ENCODE measurements around the gene TMEM44.

The TMEM44 gene

GRCh38 chr3:194658477-194659242 lies 25.4 kb upstream of the TMEM44 start:
- H3K4me3 ChIP-seq (ENCODE audit: low read depth, low read length): no peak overlapping the region
- H3K9me3 ChIP-seq (ENCODE audit: severe bottlenecking): no peaks in the 10 kb centered on the region
- TF ChIP-seq CTCF (IDR thresholded peaks at IDR 0.05; ENCODE audit: low read depth, low read length): no peak
- H3K27ac ChIP-seq: no peak overlapping the region
- H3K27me3 ChIP-seq (ENCODE audit: insufficient read depth, low read depth, severe bottlenecking): no peaks in the 10 kb centered on the region
- DNase-seq: no peak
- peaks cover 8% of the 10 kb centered on the region for H3K36me3 ChIP-seq

- Histone ChIP-seq H3K27ac (no peak overlapping the region), H3K4me3 (ENCODE audit: low read depth, low read length) (no peak overlapping the region), H3K27me3 (ENCODE audit: insufficient read depth, low read depth, severe bottlenecking) (no peaks in the 10 kb centered on the region), H3K36me3 (peaks cover 8% of the 10 kb centered on the region), H3K9me3 (ENCODE audit: severe bottlenecking) (no peaks in the 10 kb centered on the region)
- DNase-seq: no peak
- TF ChIP-seq CTCF (IDR thresholded peaks at IDR 0.05; ENCODE audit: low read depth, low read length): no peak
Observed at GRCh38 chr3:194657439-194657838, 24.2 kb upstream of the TMEM44 start.

GRCh38 chr3:194654443-194654842 lies 21.2 kb upstream of the TMEM44 start:
- no peaks in the 10 kb centered on the region for H3K9me3 ChIP-seq (ENCODE audit: severe bottlenecking)
- no peak for DNase-seq
- H3K36me3 ChIP-seq: peaks cover 12% of the 10 kb centered on the region
- no peak for TF ChIP-seq CTCF (IDR thresholded peaks at IDR 0.05; ENCODE audit: low read depth, low read length)
- H3K4me3 ChIP-seq (ENCODE audit: low read depth, low read length): no peak overlapping the region
- no peak overlapping the region for H3K27ac ChIP-seq
- no peaks in the 10 kb centered on the region for H3K27me3 ChIP-seq (ENCODE audit: insufficient read depth, low read depth, severe bottlenecking)

- Histone ChIP-seq H3K4me3 (ENCODE audit: low read depth, low read length) (no peak overlapping the region), H3K9me3 (ENCODE audit: severe bottlenecking) (no peaks in the 10 kb centered on the region), H3K27ac (no peak overlapping the region), H3K36me3 (peaks cover 6% of the 10 kb centered on the region), H3K27me3 (ENCODE audit: insufficient read depth, low read depth, severe bottlenecking) (no peaks in the 10 kb centered on the region)
- TF ChIP-seq CTCF (IDR thresholded peaks at IDR 0.05; ENCODE audit: low read depth, low read length): no peak
- DNase-seq: no peak
Observed at GRCh38 chr3:194647747-194648146, 14.5 kb upstream of the TMEM44 start.

GRCh38 chr3:194642769-194643168 lies 9.6 kb upstream of the TMEM44 start:
- TF ChIP-seq CTCF (IDR thresholded peaks at IDR 0.05; ENCODE audit: low read depth, low read length): no peak
- Histone ChIP-seq H3K36me3 (0 out of 2 replicates have a peak, but pooled peaks cover 3% of the 10 kb centered on the region), H3K27me3 (ENCODE audit: insufficient read depth, low read depth, severe bottlenecking) (no peaks in the 10 kb centered on the region), H3K9me3 (ENCODE audit: severe bottlenecking) (no peaks in the 10 kb centered on the region), H3K4me3 (ENCODE audit: low read depth, low read length) (no peak overlapping the region), H3K27ac (no peak overlapping the region)
- no peak for DNase-seq

- Histone ChIP-seq H3K36me3 (0 out of 2 replicates have a peak, but pooled peaks cover 3% of the 10 kb centered on the region), H3K4me3 (ENCODE audit: low read depth, low read length) (no peak overlapping the region), H3K27ac (no peak overlapping the region), H3K27me3 (ENCODE audit: insufficient read depth, low read depth, severe bottlenecking) (no peaks in the 10 kb centered on the region), H3K9me3 (ENCODE audit: severe bottlenecking) (no peaks in the 10 kb centered on the region)
- TF ChIP-seq CTCF (IDR thresholded peaks at IDR 0.05; ENCODE audit: low read depth, low read length): 0 out of 2 replicates have a peak, but pooled peaks have one; percentile 17
- peak; percentile 14 for DNase-seq
Observed at GRCh38 chr3:194640829-194641228, 7.6 kb upstream of the TMEM44 start.

All from WERI-Rb-1 (cell line).